SK-N-SH (cell line): ENCODE measurements around the gene ADGRA1. TPM values are rescaled to one million over a fixed set of nuclear protein-coding genes. Genes with fewer than 3 reads are reported as not detected.

ENCODE experiments used
- CTCF ChIA-PET: fragments of 300-600, 350-600 bp; formaldehyde crosslinking; extraction: SDS; loops from one replicate; lab custom pipeline; 2021; lab: Yijun Ruan, JAX
- POLR2A ChIA-PET: fragments of 350-600 bp; sonication (Branson Sonifier 250); formaldehyde crosslinking; extraction: SDS; loops from one replicate; lab custom pipeline; 2020; ENCODE audit warnings: antibody characterized with exemption, inconsistent platforms; lab: Yijun Ruan, JAX
- DNase-seq: peaks from one replicate; pipeline ENCODE4 v3.0.0; 2012
- H2AFZ ChIP-seq: fragments of 200-600 bp; sonication (generic); 2 replicates; pipeline ENCODE4 v1.8.1; 2016; ENCODE audit warnings: antibody characterized with exemption, mild to moderate bottlenecking, low read depth
- H3F3A ChIP-seq: fragments of 200-600 bp; sonication (generic); replicated peaks from 2 replicates; pipeline ENCODE3; 2016; ENCODE audit warnings: antibody characterized with exemption, mild to moderate bottlenecking; ENCODE audit not compliant: insufficient read depth
- H3K27ac ChIP-seq, 2 experiments: fragments of 200-500 bp in 1 of 2; fragments of 200-600 bp in 1 of 2; sonication (Bioruptor generic) in 1 of 2; sonication (generic), shearing (Covaris generic) in 1 of 2; 2 replicates each; pipeline versions ENCODE4 v1.5.1 to v1.6.1; 2014 to 2016; ENCODE audit warnings: low read depth in 2 of 2, inconsistent platforms in 1 of 2, low read length in 1 of 2, mild to moderate bottlenecking in 1 of 2, mixed read lengths in 1 of 2
- H3K27me3 ChIP-seq: fragments of 200-600 bp; sonication (generic), shearing (Covaris generic); 2 replicates; pipeline ENCODE4 v1.6.1; 2016; ENCODE audit warnings: mixed run types; ENCODE audit not compliant: insufficient read depth
- H3K36me3 ChIP-seq, 2 experiments: fragments of 200-500 bp in 1 of 2; fragments of 200-600 bp in 1 of 2; sonication (Bioruptor generic) in 1 of 2; sonication (generic) in 1 of 2; replicated peaks in 1 of 2; 2 replicates each; pipeline versions ENCODE3 to v1.5.1; 2014 to 2016; ENCODE audit warnings: low read length in 1 of 2, mild to moderate bottlenecking in 1 of 2; ENCODE audit not compliant: insufficient read depth in 2 of 2, control insufficient read depth in 1 of 2
- H3K4me1 ChIP-seq, 2 experiments: fragments of 200-500 bp in 1 of 2; fragments of 200-600 bp in 1 of 2; sonication (Bioruptor generic) in 1 of 2; sonication (generic), shearing (Covaris generic) in 1 of 2; 2 replicates each; pipeline versions ENCODE4 v1.5.1 to v1.6.1; 2014 to 2016; ENCODE audit warnings: low read depth in 1 of 2, low read length in 1 of 2, mixed run types in 1 of 2; ENCODE audit not compliant: insufficient read depth in 2 of 2, control insufficient read depth in 1 of 2
- H3K4me2 ChIP-seq: fragments of 200-600 bp; sonication (generic), shearing (Covaris generic); 2 replicates; pipeline ENCODE4 v1.6.1; 2017; ENCODE audit warnings: mixed run types
- H3K4me3 ChIP-seq, 2 experiments: fragments of 200-500 bp in 1 of 2; fragments of 200-600 bp in 1 of 2; sonication (Bioruptor generic) in 1 of 2; sonication (generic), shearing (Covaris generic) in 1 of 2; 2 replicates each; pipeline versions ENCODE4 v1.5.1 to v1.8.1; 2014 to 2016; ENCODE audit warnings: low read depth in 2 of 2, inconsistent platforms in 1 of 2, low read length in 1 of 2, mild to moderate bottlenecking in 1 of 2, mixed read lengths in 1 of 2, moderate library complexity in 1 of 2
- H3K79me2 ChIP-seq: fragments of 200-600 bp; sonication (generic); 2 replicates; pipeline ENCODE4 v1.8.1; 2017; ENCODE audit warnings: mild to moderate bottlenecking; ENCODE audit not compliant: insufficient read depth
- H3K9ac ChIP-seq: fragments of 200-600 bp; sonication (generic); 2 replicates; pipeline ENCODE4 v1.6.1; 2017; ENCODE audit warnings: mixed run types
- H3K9me2 ChIP-seq: fragments of 200-600 bp; sonication (generic); 2 replicates; pipeline ENCODE4 v1.6.1; 2017; ENCODE audit warnings: mixed run types
- H3K9me3 ChIP-seq: fragments of 200-600 bp; sonication (generic); 2 replicates; pipeline ENCODE4 v1.6.1; 2017; ENCODE audit warnings: mixed run types, mild to moderate bottlenecking, moderate library complexity
- H4K20me1 ChIP-seq: fragments of 200-600 bp; sonication (generic); 2 replicates; pipeline ENCODE4 v1.6.1; 2017; ENCODE audit warnings: mild to moderate bottlenecking, mixed run types; ENCODE audit not compliant: insufficient read depth
- GABPA ChIP-seq: IDR thresholded peaks from 2 replicates; pipeline ENCODE4 v1.4.0; 2012; ENCODE audit warnings: low read depth, mild to moderate bottlenecking
- MXI1 ChIP-seq: IDR thresholded peaks from 2 replicates; pipeline ENCODE4 v1.6.1; 2012; ENCODE audit warnings: mild to moderate bottlenecking, low read depth, low read length, improper control_type of control experiment
- RCOR1 ChIP-seq: fragments of 150-350 bp; IDR thresholded peaks from 2 replicates; pipeline ENCODE4 v1.6.1; 2017; ENCODE audit warnings: antibody characterized with exemption, low read length
- RXRA ChIP-seq: IDR thresholded peaks from 2 replicates; pipeline ENCODE4 v1.4.0; 2012; ENCODE audit warnings: low read depth, mild to moderate bottlenecking, borderline replicate concordance
- TEAD4 ChIP-seq: IDR thresholded peaks from 2 replicates; pipeline ENCODE4 v1.4.0; 2012; ENCODE audit warnings: mild to moderate bottlenecking, borderline replicate concordance; ENCODE audit not compliant: insufficient read depth
- WGBS: methylation state at CpG from one replicate; pipeline ENCODE4 v1.1.6; 2017; ENCODE audit warnings: low lambda C conversion rate; 5-methylcytosine and 5-hydroxymethylcytosine counted together
- polyA plus RNA-seq, 3 experiments: library from polyadenylated mRNA; depleted of rRNA; stranded (reverse); fragments of >200 nt; gene quantifications; 2 replicates each; pipeline ENCODE4 v1.2.3, GENCODE V29; 2012
- TF ChIP-seq, protein P1 (sequence below): fragments of 150-350 bp; IDR thresholded peaks from 2 replicates; pipeline ENCODE4 v1.6.1; 2016; ENCODE audit warnings: mild to moderate bottlenecking, low read depth, low read length
- TF ChIP-seq, protein P2 (sequence below): IDR thresholded peaks from 2 replicates; pipeline ENCODE4; 2012
- TF ChIP-seq, protein P3 (sequence below): IDR thresholded peaks from 2 replicates; pipeline ENCODE4 v1.6.1; 2012; ENCODE audit warnings: mild to moderate bottlenecking, low read depth, low read length, moderate library complexity

ADGRA1 gene
- polyA plus RNA-seq, 1 of the 3 experiments (the other 2 are of a cell fraction): not detected

DNA sequence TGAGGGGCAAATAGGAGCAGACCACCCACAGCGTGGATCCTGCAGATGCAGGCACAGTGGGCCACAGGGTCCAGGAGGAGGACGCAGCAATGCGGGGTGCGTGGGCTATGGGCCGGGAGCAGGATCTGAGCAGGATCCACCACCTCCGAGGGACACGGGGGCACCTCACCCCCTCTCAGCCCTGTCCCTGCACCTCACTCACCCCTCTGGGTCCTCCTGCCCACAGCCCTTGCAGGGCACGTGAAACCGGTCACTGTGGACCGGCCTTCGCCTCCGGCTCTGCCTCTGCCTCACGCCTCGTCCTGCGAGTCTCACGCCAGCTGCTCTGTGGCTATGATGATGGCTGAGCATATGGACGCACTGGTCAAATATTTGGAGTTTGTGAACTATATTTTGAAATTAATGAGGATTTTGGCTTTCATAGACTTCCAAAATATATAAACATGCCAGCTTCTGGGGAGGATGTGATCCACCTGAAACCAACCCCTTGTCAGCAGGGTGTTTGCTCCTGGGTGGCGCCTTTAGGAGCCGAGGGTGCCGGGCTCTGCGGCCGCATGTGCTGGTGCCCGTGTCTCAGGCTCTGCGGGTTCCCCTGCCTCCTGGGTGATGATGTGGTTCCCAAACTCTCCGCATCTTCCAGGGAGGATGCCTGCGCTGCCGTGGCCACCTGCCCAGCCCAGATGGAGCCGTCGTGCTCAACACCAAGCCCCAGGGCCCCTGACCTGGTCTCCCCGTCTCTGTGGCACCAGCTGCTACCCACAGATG is 11.3 kb upstream of the ADGRA1 start:
- H3K36me3 ChIP-seq: no peaks in the 10 kb centered on the region
- H3K4me2 ChIP-seq: no peak overlapping the region
- 73% methylated on average over 14 of the region's 30 CpGs for WGBS
- H3K4me1 ChIP-seq: peaks cover 0 to 2% of the 10 kb centered on the region in 2 experiments; a peak in 1 of 4 replicates
- H3F3A ChIP-seq: no peaks in the 10 kb centered on the region
- H3K27ac ChIP-seq: no peak overlapping the region
- ChIA-PET CTCF (interaction anchor here (1.1 kb wide), 1 partner anchor 22 kb away, joined by 3 read pairs; no protein-coding TSS in a partner anchor), POLR2A (no interaction called here)
- no peaks in the 10 kb centered on the region for H3K79me2 ChIP-seq
- no peak overlapping the region for H3K4me3 ChIP-seq
- no peaks in the 10 kb centered on the region for H3K27me3 ChIP-seq
- no peak overlapping the region for H2AFZ ChIP-seq
- no peaks in the 10 kb centered on the region for H3K9me2 ChIP-seq
- H4K20me1 ChIP-seq: no peaks in the 10 kb centered on the region
- DNase-seq: no peak
- no peaks in the 10 kb centered on the region for H3K9me3 ChIP-seq
- H3K9ac ChIP-seq: no peak overlapping the region
- TF ChIP-seq, protein P1, sequence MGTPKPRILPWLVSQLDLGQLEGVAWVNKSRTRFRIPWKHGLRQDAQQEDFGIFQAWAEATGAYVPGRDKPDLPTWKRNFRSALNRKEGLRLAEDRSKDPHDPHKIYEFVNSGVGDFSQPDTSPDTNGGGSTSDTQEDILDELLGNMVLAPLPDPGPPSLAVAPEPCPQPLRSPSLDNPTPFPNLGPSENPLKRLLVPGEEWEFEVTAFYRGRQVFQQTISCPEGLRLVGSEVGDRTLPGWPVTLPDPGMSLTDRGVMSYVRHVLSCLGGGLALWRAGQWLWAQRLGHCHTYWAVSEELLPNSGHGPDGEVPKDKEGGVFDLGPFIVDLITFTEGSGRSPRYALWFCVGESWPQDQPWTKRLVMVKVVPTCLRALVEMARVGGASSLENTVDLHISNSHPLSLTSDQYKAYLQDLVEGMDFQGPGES: no peak
- TF ChIP-seq RXRA: no peak
- TF ChIP-seq, protein P2, sequence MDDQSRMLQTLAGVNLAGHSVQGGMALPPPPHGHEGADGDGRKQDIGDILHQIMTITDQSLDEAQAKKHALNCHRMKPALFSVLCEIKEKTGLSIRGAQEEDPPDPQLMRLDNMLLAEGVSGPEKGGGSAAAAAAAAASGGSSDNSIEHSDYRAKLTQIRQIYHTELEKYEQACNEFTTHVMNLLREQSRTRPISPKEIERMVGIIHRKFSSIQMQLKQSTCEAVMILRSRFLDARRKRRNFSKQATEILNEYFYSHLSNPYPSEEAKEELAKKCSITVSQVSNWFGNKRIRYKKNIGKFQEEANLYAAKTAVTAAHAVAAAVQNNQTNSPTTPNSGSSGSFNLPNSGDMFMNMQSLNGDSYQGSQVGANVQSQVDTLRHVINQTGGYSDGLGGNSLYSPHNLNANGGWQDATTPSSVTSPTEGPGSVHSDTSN: no peak

DNA sequence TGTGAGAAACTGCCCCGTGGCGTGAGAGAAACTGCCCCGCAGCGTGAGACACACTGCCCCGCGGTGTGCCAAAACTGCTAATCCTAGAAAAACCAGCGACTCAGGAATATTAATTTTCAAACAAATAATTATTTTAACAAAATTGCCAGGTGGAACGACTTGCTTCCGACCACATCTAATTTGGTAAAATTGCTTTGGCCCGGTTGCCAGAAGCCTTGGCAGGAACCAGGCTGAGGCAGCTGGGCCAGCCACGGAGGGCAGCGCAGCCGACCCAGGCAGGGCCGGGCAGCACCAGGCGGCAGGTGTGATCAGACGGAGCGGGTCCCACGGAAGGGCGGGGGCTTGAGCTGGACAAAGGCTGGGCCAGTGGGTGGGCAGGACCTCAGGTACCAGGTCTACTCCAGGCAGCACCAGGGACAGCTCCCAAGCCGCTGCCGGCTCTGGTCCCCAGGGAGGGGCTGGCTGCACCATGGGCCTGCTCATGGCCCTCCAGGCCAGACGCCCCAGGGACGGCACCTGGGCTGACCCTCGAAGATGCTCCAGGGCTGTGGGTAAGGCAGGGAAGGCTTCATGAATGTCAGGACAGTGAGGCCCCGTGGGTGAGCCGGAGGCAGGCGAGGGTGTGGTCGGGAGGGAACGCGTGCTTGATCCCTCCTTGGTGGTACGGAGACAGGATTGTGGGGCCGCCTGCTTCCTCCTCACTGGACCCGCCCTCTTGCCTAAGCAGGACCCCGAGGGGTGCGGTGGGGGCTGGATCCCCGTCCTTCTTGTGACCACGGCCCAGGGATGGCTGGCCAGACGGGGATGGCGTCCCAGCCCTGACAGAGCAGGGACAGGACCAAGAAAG is 7.7 kb upstream of the ADGRA1 start:
- Histone ChIP-seq H3K4me2 (no peak overlapping the region), H3K27me3 (no peaks in the 10 kb centered on the region), H3K79me2 (no peaks in the 10 kb centered on the region), H3K27ac (no peak overlapping the region), H4K20me1 (no peaks in the 10 kb centered on the region), H3K9me2 (no peaks in the 10 kb centered on the region), H3K9ac (no peak overlapping the region), H3K4me3 (no peak overlapping the region), H3K36me3 (no peaks in the 10 kb centered on the region), H2AFZ (no peak overlapping the region), H3K4me1 (no peaks in the 10 kb centered on the region), H3F3A (no peaks in the 10 kb centered on the region), H3K9me3 (no peaks in the 10 kb centered on the region)
- TF ChIP-seq GABPA (no peak), RCOR1 (no peak), TEAD4 (no peak), MXI1 (no peak)
- TF ChIP-seq, protein P3, sequence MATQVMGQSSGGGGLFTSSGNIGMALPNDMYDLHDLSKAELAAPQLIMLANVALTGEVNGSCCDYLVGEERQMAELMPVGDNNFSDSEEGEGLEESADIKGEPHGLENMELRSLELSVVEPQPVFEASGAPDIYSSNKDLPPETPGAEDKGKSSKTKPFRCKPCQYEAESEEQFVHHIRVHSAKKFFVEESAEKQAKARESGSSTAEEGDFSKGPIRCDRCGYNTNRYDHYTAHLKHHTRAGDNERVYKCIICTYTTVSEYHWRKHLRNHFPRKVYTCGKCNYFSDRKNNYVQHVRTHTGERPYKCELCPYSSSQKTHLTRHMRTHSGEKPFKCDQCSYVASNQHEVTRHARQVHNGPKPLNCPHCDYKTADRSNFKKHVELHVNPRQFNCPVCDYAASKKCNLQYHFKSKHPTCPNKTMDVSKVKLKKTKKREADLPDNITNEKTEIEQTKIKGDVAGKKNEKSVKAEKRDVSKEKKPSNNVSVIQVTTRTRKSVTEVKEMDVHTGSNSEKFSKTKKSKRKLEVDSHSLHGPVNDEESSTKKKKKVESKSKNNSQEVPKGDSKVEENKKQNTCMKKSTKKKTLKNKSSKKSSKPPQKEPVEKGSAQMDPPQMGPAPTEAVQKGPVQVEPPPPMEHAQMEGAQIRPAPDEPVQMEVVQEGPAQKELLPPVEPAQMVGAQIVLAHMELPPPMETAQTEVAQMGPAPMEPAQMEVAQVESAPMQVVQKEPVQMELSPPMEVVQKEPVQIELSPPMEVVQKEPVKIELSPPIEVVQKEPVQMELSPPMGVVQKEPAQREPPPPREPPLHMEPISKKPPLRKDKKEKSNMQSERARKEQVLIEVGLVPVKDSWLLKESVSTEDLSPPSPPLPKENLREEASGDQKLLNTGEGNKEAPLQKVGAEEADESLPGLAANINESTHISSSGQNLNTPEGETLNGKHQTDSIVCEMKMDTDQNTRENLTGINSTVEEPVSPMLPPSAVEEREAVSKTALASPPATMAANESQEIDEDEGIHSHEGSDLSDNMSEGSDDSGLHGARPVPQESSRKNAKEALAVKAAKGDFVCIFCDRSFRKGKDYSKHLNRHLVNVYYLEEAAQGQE: peak; percentile 54; the same call in 1 of the 2 replicates
- POLR2A ChIA-PET: no interaction called here
- DNase-seq: no peak
- CTCF ChIA-PET: no interaction called here
- 80% methylated on average over 16 of the region's 39 CpGs for WGBS
